WI38 (cell line): Measurements from ENCODE around the gene UTP4.

ENCODE experiments used
- H3K4me3 ChIP-seq: 2 replicates; pipeline ENCODE4 v1.5.1; 2011; ENCODE audit warnings: low read depth, mild to moderate bottlenecking, control low read depth, low read length
- CTCF ChIP-seq: IDR thresholded peaks from 2 replicates; pipeline ENCODE4 v1.5.1; 2012; ENCODE audit warnings: low read depth, mild to moderate bottlenecking, control low read depth, low read length

Gene UTP4

GRCh38 chr16:69089091-69089910, 43.1 kb upstream of the UTP4 start:
- no peak overlapping the region for H3K4me3 ChIP-seq
- no peak for TF ChIP-seq CTCF

DNA sequence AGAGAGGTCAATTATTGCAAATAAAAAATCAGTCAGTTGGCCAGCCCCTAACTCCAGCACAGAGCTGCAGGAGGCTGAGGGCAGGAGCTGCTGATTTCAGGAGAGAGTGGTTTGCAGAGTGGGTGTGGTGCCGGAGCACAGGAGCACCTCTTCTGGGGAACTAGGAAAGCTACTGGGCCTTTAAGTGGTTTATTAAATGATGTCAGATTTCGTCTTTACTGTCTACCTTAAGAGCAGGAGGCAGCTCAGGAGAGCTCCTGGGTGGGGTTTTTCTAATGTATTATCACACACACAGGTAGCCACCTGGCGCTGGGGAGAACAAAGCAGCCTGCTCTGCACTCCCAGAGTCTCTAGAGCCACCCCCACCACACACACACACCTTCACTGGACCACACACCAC, 38.5 kb upstream of the UTP4 start:
- no peak for TF ChIP-seq CTCF
- no peak overlapping the region for H3K4me3 ChIP-seq

- H3K4me3 ChIP-seq = no peak overlapping the region
- no peak for TF ChIP-seq CTCF
Measured at GRCh38 chr16:69094501-69094900, 37.9 kb upstream of the UTP4 start.

- no peak for TF ChIP-seq CTCF
- H3K4me3 ChIP-seq = no peak overlapping the region
Measured at GRCh38 chr16:69095193-69095592, 37.3 kb upstream of the UTP4 start.

DNA sequence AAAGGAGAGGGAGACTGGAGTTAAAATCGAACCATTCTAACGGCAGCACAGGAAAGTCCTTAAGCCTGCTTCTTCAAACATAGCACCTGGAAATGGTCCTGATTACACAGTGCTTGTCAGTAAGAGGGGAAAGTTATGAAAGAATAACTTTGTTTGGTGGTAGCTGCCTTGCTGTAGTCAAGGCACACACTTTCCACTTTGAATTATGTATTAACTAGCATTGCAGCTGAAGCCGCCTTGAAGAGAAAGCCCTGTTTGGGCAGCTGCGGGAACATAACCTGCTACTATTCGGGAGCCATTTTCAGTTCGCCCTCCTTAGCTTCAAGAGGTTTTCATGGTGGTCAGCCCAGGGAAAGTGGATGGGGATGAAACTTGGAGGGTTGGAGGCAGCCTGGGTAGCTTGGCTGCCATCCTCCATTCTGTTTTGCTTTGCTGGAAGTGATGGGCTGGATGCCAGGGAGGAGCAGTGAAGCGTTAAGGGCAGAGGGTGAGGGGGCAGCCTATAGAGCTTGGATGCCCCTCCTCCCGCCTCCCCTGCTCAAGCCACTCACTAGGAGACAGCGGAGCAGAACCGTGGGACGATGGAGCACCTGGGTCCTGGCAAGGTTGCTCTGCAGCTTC, 32.3 kb upstream of the UTP4 start:
- H3K4me3 ChIP-seq = no peak overlapping the region

GRCh38 chr16:69105501-69106361, 26.7 kb upstream of the UTP4 start, which contains the start of gene HAS3:
TSS of gene HAS3 (plus strand) at chr16:69105653. CDS start at chr16:69109396, 3,743 bp downstream.
- H3K4me3 ChIP-seq = peak within 1 kb of the TSS; percentile 66
- TF ChIP-seq CTCF = no peak

More for the DNA sequence above, 32.3 kb upstream of the UTP4 start:
- no peak for TF ChIP-seq CTCF
